ENCODE data around the gene NEK10.

Gene NEK10

GRCh38 chr3:27253831-27254230 is 115.4 kb downstream of the NEK10 start:
- peaks cover 4% of the 10 kb centered on the region for H3K27me3 Mint-ChIP-seq (ENCODE audit: low read depth, poor library complexity)
- peaks cover 7% of the 10 kb centered on the region for H3K9me3 Mint-ChIP-seq
- H3K36me3 Mint-ChIP-seq (ENCODE audit: low read depth), result no peaks in the 10 kb centered on the region
- TF ChIP-seq CTCF (IDR thresholded peaks at IDR 0.05), result peak; percentile 35
- H3K27ac Mint-ChIP-seq, result no peak overlapping the region
- no peaks in the 10 kb centered on the region for H3K4me1 Mint-ChIP-seq
- H3K4me3 Mint-ChIP-seq, result no peak overlapping the region
- peak; percentile 19 for DNase-seq

- peaks cover 5% of the 10 kb centered on the region for H3K9me3 Mint-ChIP-seq
- no peaks in the 10 kb centered on the region for H3K4me1 Mint-ChIP-seq
- peaks cover 4% of the 10 kb centered on the region for H3K27me3 Mint-ChIP-seq (ENCODE audit: low read depth, poor library complexity)
- no peak for DNase-seq
- no peak for TF ChIP-seq CTCF (IDR thresholded peaks at IDR 0.05)
- no peak overlapping the region for H3K4me3 Mint-ChIP-seq
- H3K27ac Mint-ChIP-seq, result no peak overlapping the region
- H3K36me3 Mint-ChIP-seq (ENCODE audit: low read depth), result no peaks in the 10 kb centered on the region
These were observed 115.8 kb downstream of the NEK10 start for GRCh38 chr3:27253391-27253790.

GRCh38 chr3:27252646-27253045 is 116.5 kb downstream of the NEK10 start:
- Mint-ChIP-seq H3K27ac (no peak overlapping the region), H3K27me3 (ENCODE audit: low read depth, poor library complexity) (peaks cover 4% of the 10 kb centered on the region)

GRCh38 chr3:27244374-27244773 is 124.8 kb downstream of the NEK10 start:
- Mint-ChIP-seq H3K27me3 (ENCODE audit: low read depth, poor library complexity) (no peaks in the 10 kb centered on the region), H3K27ac (no peak overlapping the region), H3K4me3 (no peak overlapping the region), H3K36me3 (ENCODE audit: low read depth) (no peaks in the 10 kb centered on the region), H3K9me3 (peaks cover 3% of the 10 kb centered on the region), H3K4me1 (peaks cover 5% of the 10 kb centered on the region)
- no peak for TF ChIP-seq CTCF (IDR thresholded peaks at IDR 0.05)
- no peak for DNase-seq

More at GRCh38 chr3:27252646-27253045, 116.5 kb downstream of the NEK10 start:
- H3K9me3 Mint-ChIP-seq, result peaks cover 5% of the 10 kb centered on the region
- no peak for TF ChIP-seq CTCF (IDR thresholded peaks at IDR 0.05)
- no peaks in the 10 kb centered on the region for H3K36me3 Mint-ChIP-seq (ENCODE audit: low read depth)
- no peak for DNase-seq
- H3K4me3 Mint-ChIP-seq, result no peak overlapping the region
- no peaks in the 10 kb centered on the region for H3K4me1 Mint-ChIP-seq

- no peak for TF ChIP-seq CTCF (IDR thresholded peaks at IDR 0.05)
- Mint-ChIP-seq H3K36me3 (ENCODE audit: low read depth) (no peaks in the 10 kb centered on the region), H3K4me1 (peaks cover 5% of the 10 kb centered on the region), H3K27ac (no peak overlapping the region), H3K4me3 (no peak overlapping the region), H3K9me3 (peaks cover 44% of the 10 kb centered on the region), H3K27me3 (ENCODE audit: low read depth, poor library complexity) (no peaks in the 10 kb centered on the region)
- DNase-seq, result no peak
These were observed 129.2 kb downstream of the NEK10 start for GRCh38 chr3:27239951-27240350.

- Mint-ChIP-seq H3K4me1 (no peaks in the 10 kb centered on the region), H3K4me3 (no peak overlapping the region), H3K27ac (no peak overlapping the region), H3K9me3 (peaks cover 39% of the 10 kb centered on the region), H3K27me3 (ENCODE audit: low read depth, poor library complexity) (peaks cover 3% of the 10 kb centered on the region), H3K36me3 (ENCODE audit: low read depth) (no peaks in the 10 kb centered on the region)
- no peak for DNase-seq
- no peak for TF ChIP-seq CTCF (IDR thresholded peaks at IDR 0.05)
These were observed 140.4 kb downstream of the NEK10 start for GRCh38 chr3:27228805-27229204.
